Measurements from ENCODE around the gene ATP1A4. TPM values are rescaled to one million over a fixed set of nuclear protein-coding genes. Genes with fewer than 3 reads are reported as not detected.

ATP1A4 gene
- total RNA-seq, 1 donor from 2014 or later, result not detected

DNA sequence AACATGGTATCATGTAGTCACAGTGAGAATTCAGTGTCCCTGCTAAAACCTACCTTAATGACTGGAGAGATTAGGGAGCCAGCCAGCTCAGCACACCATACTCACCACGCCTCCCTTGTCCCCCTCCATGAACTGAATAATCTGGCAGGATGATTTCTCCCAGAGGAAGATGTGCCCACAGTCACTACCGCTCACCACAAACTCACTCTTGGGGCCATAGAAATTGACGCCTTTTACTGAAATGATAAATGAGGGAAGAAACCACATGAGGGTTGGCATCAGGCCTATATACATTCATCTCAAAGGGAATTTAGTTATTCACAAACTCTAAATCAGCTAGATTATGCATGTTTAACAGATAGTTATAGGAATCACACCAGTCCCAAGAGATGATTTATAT is 71.1 kb downstream of the ATP1A4 start:
- Histone ChIP-seq H3K36me3 (ENCODE audit: control insufficient read depth, insufficient read depth, low read length) (peaks cover 1% of the 10 kb centered on the region), H3K4me3 (ENCODE audit: low read depth, low read length) (no peak overlapping the region), H3K27me3 (ENCODE audit: control insufficient read depth, insufficient read depth, low read length) (no peaks in the 10 kb centered on the region)
- DNase-seq (ENCODE audit: low read depth), result no peak
- TF ChIP-seq, protein P1, sequence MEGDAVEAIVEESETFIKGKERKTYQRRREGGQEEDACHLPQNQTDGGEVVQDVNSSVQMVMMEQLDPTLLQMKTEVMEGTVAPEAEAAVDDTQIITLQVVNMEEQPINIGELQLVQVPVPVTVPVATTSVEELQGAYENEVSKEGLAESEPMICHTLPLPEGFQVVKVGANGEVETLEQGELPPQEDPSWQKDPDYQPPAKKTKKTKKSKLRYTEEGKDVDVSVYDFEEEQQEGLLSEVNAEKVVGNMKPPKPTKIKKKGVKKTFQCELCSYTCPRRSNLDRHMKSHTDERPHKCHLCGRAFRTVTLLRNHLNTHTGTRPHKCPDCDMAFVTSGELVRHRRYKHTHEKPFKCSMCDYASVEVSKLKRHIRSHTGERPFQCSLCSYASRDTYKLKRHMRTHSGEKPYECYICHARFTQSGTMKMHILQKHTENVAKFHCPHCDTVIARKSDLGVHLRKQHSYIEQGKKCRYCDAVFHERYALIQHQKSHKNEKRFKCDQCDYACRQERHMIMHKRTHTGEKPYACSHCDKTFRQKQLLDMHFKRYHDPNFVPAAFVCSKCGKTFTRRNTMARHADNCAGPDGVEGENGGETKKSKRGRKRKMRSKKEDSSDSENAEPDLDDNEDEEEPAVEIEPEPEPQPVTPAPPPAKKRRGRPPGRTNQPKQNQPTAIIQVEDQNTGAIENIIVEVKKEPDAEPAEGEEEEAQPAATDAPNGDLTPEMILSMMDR (IDR thresholded peaks at IDR 0.05; ENCODE audit: insufficient read depth, low read length, poor library complexity, severe bottlenecking), result no peak

DNA sequence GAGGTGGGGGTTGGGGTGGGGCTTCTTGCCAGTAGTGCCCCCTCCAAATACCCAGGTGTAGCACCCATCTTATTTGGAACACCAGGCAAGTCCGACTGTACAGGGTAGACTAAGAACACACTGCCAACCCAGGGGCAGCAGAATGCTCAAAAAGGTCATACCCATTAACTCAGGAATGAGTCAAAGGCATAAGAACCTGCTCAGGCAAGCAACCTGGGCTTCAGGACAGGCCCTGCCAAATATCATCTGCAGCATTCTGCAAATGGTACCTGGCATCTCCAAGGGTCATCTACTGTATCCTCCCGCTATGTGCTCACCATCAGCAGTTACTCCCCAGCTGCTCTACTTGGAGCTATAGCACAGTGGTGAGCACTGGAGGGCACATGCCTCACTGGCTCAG is 73.2 kb downstream of the ATP1A4 start:
- TF ChIP-seq, protein P1 (IDR thresholded peaks at IDR 0.05; ENCODE audit: insufficient read depth, low read length, poor library complexity, severe bottlenecking), result no peak
- DNase-seq (ENCODE audit: low read depth), result no peak
- no peak overlapping the region for H3K4me3 ChIP-seq (ENCODE audit: low read depth, low read length)
- peaks cover 1% of the 10 kb centered on the region for H3K36me3 ChIP-seq (ENCODE audit: control insufficient read depth, insufficient read depth, low read length)
- H3K27me3 ChIP-seq (ENCODE audit: control insufficient read depth, insufficient read depth, low read length), result no peaks in the 10 kb centered on the region

DNA sequence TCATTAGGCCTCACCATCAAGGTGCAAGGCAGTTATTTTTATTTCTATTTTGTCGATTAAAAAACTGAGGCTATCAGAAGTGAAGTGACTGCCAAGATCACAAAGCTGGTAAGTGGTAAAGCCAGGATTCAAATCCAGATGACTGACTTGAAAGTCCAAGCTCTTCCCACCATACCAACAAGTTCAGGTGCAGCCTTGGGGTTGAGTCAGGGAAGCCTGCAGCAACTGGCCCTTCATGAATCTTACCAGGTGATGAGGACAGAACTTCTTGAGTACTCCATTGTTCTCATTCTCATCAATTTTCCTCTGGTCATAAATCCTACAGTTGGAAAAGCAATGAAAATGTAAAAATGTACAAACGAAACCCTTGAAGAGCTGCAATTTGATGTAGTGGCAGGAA is 73.9 kb downstream of the ATP1A4 start:
- TF ChIP-seq, protein P1 (IDR thresholded peaks at IDR 0.05; ENCODE audit: insufficient read depth, low read length, poor library complexity, severe bottlenecking), result no peak
- H3K27me3 ChIP-seq (ENCODE audit: control insufficient read depth, insufficient read depth, low read length), result no peaks in the 10 kb centered on the region
- H3K36me3 ChIP-seq (ENCODE audit: control insufficient read depth, insufficient read depth, low read length), result peaks cover 1% of the 10 kb centered on the region
- no peak overlapping the region for H3K4me3 ChIP-seq (ENCODE audit: low read depth, low read length)
- no peak for DNase-seq (ENCODE audit: low read depth)

DNA sequence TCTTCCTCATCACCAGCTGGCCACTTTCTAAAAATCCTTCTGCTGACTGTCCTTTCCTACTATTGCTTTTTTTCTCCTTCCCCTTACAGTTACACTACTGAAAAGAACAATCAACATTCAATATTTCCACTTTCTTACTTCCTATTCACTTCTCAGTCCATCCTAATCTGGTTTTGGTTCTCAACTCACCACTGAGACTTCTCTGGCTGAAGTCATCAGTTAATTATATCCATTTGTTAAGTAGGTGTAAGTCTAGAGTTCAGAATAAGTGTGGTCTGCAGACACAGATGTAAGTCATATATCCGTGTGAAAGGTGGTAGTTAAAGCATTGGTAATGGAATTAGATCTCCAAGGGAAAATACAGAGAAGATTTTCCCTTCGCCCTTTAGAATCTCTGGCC is 75.2 kb downstream of the ATP1A4 start:
- Histone ChIP-seq H3K27me3 (ENCODE audit: control insufficient read depth, insufficient read depth, low read length) (no peaks in the 10 kb centered on the region), H3K4me3 (ENCODE audit: low read depth, low read length) (no peak overlapping the region), H3K36me3 (ENCODE audit: control insufficient read depth, insufficient read depth, low read length) (peaks cover 1% of the 10 kb centered on the region)
- DNase-seq (ENCODE audit: low read depth), result no peak
- TF ChIP-seq, protein P1 (IDR thresholded peaks at IDR 0.05; ENCODE audit: insufficient read depth, low read length, poor library complexity, severe bottlenecking), result no peak

DNA sequence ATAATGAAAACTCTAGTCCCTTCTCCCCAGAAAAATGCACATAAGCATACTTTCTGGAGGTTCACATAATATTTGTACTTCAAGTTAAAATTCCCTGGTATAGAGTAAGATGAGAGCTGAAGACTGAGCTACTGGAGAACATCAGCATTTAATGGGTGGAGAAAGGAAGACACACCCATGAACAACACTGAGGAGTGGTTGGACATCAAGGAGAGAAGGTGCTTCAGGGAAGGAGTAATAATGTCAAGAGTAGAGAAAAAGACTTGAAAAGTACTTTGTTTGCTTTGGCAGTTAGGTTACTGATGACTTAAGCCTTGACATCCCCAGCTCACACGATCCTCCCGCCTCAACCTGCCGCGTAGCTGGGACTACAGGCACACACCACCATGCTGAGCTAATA is 75.6 kb downstream of the ATP1A4 start:
- DNase-seq (ENCODE audit: low read depth), result no peak
- Histone ChIP-seq H3K27me3 (ENCODE audit: control insufficient read depth, insufficient read depth, low read length) (no peaks in the 10 kb centered on the region), H3K36me3 (ENCODE audit: control insufficient read depth, insufficient read depth, low read length) (peaks cover 1% of the 10 kb centered on the region), H3K4me3 (ENCODE audit: low read depth, low read length) (no peak overlapping the region)
- TF ChIP-seq, protein P1 (IDR thresholded peaks at IDR 0.05; ENCODE audit: insufficient read depth, low read length, poor library complexity, severe bottlenecking), result no peak

DNA sequence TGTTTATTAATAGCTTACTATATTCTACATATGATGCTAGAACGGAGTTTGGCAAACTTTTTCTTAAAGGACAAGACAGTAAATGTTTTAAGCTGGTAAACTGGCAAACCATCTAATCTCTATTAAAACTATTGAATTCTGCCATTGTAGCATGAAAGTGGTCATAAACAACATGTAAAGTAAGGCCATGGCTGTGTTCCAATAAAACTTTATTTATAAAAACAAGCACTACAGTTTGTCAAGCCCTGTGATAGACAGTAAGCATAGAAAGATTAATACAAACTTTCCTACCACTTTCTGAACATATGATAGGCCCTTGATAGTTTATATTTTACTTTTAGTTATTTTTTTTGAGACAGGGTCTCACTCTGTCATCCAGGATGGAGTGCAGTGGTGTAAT is 76.2 kb downstream of the ATP1A4 start:
- Histone ChIP-seq H3K27me3 (ENCODE audit: control insufficient read depth, insufficient read depth, low read length) (no peaks in the 10 kb centered on the region), H3K36me3 (ENCODE audit: control insufficient read depth, insufficient read depth, low read length) (peaks cover 1% of the 10 kb centered on the region), H3K4me3 (ENCODE audit: low read depth, low read length) (no peak overlapping the region)
- TF ChIP-seq, protein P1 (IDR thresholded peaks at IDR 0.05; ENCODE audit: insufficient read depth, low read length, poor library complexity, severe bottlenecking), result no peak
- no peak for DNase-seq (ENCODE audit: low read depth)
